Prostate gland (tissue), 2 donors: ENCODE results near the gene KIT.

Experiments
- CTCF ChIP-seq, 4 experiments: fragments of 200-600 bp in 2 of 4; fragments of 450-650 bp in 2 of 4; sonication (generic) in 2 of 4; IDR thresholded peaks; 1 replicate in 3 of 4; 2 replicates in 1 of 4; pipeline ENCODE4 v1.5.1; 2016 to 2019; ENCODE audit warnings: antibody characterized with exemption in 4 of 4, mild to moderate bottlenecking in 2 of 4, moderate library complexity in 2 of 4
- POLR2A ChIP-seq: fragments of 450-650 bp; IDR thresholded peaks from one replicate; pipeline ENCODE4 v1.6.1; 2016; ENCODE audit warnings: antibody characterized with exemption, mild to moderate bottlenecking
- POLR2AphosphoS5 ChIP-seq: sonication (generic); formaldehyde crosslinking; IDR thresholded peaks from one replicate; pipeline ENCODE4 v1.6.1; 2017; ENCODE audit warnings: antibody characterized with exemption

- TF ChIP-seq CTCF (IDR thresholded peaks at IDR 0.05) (peak in 1 of 4 experiments; percentile 26), POLR2A (no peak), POLR2AphosphoS5 (no peak)
Measured at GRCh38 chr4:54658252-54659093, 716 bp downstream of the KIT start.
